Coronary artery (tissue), 2 donors: ENCODE results near the gene GRIA1.

Experiments used
- DNase-seq: peaks from one replicate; pipeline ENCODE4 v3.0.0-alpha.2; 2017; ENCODE audit warnings: low spot score
- H3K27ac ChIP-seq, 2 donors: fragments of 200-600 bp; sonication (generic); one replicate each; pipeline ENCODE4 v1.5.1; 2016 to 2019
- H3K4me3 ChIP-seq: fragments of 200-600 bp; sonication (generic); 2 replicates; pipeline ENCODE4 v1.5.1; 2016; ENCODE audit warnings: mild to moderate bottlenecking, moderate library complexity
- CTCF ChIP-seq: fragments of 200-600 bp; sonication (generic); IDR thresholded peaks from one replicate; pipeline ENCODE4 v1.5.1; 2019; ENCODE audit warnings: antibody characterized with exemption

GRIA1 gene

GRCh38 chr5:153672347-153673090 is 182.0 kb downstream of the GRIA1 start:
- no peak overlapping the region for H3K27ac ChIP-seq
- no peak for DNase-seq

GRCh38 chr5:153674356-153674755 is 183.9 kb downstream of the GRIA1 start:
- DNase-seq: no peak
- no peak overlapping the region for H3K27ac ChIP-seq
- no peak overlapping the region for H3K4me3 ChIP-seq
- TF ChIP-seq CTCF: no peak

More at GRCh38 chr5:153672347-153673090, 182.0 kb downstream of the GRIA1 start:
- no peak for TF ChIP-seq CTCF
- H3K4me3 ChIP-seq: no peak overlapping the region

- no peak overlapping the region for H3K27ac ChIP-seq
- TF ChIP-seq CTCF: no peak
- DNase-seq: no peak
- H3K4me3 ChIP-seq: no peak overlapping the region
Measured at GRCh38 chr5:153676406-153676805, 185.9 kb downstream of the GRIA1 start.

- H3K27ac ChIP-seq: no peak overlapping the region
- H3K4me3 ChIP-seq: no peak overlapping the region
- TF ChIP-seq CTCF: no peak
- DNase-seq: no peak
Measured at GRCh38 chr5:153676821-153677220, 186.4 kb downstream of the GRIA1 start.

- no peak for TF ChIP-seq CTCF
- no peak for DNase-seq
- H3K4me3 ChIP-seq: no peak overlapping the region
- H3K27ac ChIP-seq: no peak overlapping the region
Measured at GRCh38 chr5:153678617-153679329, 188.3 kb downstream of the GRIA1 start.

GRCh38 chr5:153690236-153690635 is 199.8 kb downstream of the GRIA1 start:
- H3K27ac ChIP-seq: no peak overlapping the region
- no peak for TF ChIP-seq CTCF
- no peak for DNase-seq
- H3K4me3 ChIP-seq: no peak overlapping the region

GRCh38 chr5:153696256-153696655 is 205.8 kb downstream of the GRIA1 start:
- Histone ChIP-seq H3K27ac (no peak overlapping the region), H3K4me3 (no peak overlapping the region)
- no peak for TF ChIP-seq CTCF
- DNase-seq: no peak
